ENCODE data around the gene DIPK1B.

DNA sequence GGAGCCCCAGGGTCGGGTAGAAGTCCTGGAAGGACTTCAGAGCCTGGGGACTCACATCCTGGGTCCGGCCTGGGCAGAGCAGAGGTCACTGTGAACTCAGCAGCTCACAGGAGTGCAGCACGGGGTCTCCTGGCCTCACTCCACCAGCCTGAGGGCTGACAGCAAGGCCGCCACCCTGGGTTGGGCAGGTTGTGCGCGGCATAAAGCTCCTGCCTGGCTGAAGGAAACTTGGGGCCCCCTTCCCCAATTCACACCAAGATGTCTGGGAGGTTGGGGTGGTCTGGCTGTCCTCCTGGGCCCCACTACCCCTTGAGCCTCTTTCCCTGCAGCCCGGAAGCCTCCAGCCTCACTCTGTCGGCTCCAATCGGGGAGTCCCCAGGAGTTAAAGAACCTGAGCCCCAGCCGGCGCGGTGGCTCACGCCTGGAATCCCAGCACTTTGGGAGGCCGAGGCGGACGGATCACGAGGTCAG, 49.9 kb downstream of the DIPK1B start:
- TF ChIP-seq, protein P1, sequence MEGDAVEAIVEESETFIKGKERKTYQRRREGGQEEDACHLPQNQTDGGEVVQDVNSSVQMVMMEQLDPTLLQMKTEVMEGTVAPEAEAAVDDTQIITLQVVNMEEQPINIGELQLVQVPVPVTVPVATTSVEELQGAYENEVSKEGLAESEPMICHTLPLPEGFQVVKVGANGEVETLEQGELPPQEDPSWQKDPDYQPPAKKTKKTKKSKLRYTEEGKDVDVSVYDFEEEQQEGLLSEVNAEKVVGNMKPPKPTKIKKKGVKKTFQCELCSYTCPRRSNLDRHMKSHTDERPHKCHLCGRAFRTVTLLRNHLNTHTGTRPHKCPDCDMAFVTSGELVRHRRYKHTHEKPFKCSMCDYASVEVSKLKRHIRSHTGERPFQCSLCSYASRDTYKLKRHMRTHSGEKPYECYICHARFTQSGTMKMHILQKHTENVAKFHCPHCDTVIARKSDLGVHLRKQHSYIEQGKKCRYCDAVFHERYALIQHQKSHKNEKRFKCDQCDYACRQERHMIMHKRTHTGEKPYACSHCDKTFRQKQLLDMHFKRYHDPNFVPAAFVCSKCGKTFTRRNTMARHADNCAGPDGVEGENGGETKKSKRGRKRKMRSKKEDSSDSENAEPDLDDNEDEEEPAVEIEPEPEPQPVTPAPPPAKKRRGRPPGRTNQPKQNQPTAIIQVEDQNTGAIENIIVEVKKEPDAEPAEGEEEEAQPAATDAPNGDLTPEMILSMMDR (IDR thresholded peaks at IDR 0.05; ENCODE audit: borderline replicate concordance, extremely low read depth, low read length, poor library complexity, severe bottlenecking), result no peak
- no peak for TF ChIP-seq EZH2 (IDR thresholded peaks at IDR 0.05; ENCODE audit: borderline replicate concordance, low read depth, low read length, severe bottlenecking)
